HG03342 (cell line): ENCODE measurements around the gene MED12.

Experiments used
- ATAC-seq: cut with Tn5 transposase; IDR thresholded peaks from one replicate; pipeline ENCODE4 v1.9.1; 2021; ENCODE audit warnings: mild to moderate bottlenecking, moderate library complexity; ENCODE audit not compliant: unreplicated experiment

Gene MED12

DNA sequence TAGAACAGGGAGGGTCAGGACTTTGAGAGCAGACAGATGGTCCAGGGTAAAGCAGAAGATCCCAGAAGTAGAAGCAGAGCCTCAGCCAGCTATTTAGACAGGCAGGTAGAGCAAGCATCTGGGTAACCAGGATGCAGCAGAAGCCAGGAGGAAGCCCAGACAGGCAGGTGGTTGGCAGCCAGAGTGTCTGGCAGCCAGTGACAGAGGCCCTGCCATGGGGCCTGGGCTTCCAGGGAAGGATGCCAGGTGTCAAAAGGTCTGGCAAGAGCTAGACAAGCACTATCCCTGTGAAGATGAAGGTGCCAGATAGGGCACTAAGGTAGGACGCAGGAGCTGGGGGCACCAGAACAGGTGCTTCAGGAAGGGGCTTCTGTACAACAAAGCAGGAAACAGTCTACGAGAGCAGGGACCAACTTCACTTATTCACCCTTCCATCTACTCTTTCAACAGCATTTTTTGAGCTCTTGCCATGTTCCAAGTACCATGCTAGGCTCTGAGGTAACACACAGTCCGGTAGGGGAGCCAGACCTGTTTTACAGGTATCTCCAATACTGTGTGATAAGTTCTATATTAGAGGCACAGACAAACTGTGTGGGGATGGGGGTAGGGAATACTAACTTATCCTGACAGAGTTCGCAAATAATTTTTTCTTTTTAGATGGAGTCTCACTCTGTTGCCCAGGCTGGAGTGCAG is 66.6 kb downstream of the MED12 start:
- ATAC-seq: no peak

DNA sequence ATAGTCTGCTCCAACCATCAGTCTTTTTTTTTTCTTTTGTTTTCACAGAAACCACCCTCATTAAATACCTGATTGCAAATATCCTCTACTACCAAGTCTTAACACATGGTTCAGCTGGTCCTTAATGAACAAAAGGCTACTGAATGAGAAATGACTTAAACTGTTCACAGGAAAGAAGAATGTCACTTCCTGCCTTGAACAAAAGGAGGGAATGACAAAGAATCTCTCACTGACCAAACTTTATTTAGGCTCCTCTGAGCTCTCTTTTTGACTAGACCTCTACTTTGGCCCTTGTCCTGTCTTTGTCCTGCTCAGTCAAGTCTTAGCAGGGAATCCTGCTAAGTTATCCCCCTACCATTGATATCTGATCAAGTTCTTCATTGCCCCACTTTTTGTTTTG is 72.9 kb downstream of the MED12 start:
- no peak for ATAC-seq
